GM21576 (cell line): ENCODE results near the gene CACNA2D3.

Experiments used
- ATAC-seq: cut with Tn5 transposase; IDR thresholded peaks from one replicate; pipeline ENCODE4 v1.9.1; 2021; ENCODE audit warnings: mild to moderate bottlenecking, moderate library complexity; ENCODE audit not compliant: unreplicated experiment

The CACNA2D3 gene

GRCh38 chr3:54213907-54214306, 91.6 kb downstream of the CACNA2D3 start:
- no peak for ATAC-seq

GRCh38 chr3:54214845-54215244, 92.5 kb downstream of the CACNA2D3 start:
- ATAC-seq = no peak

- ATAC-seq = no peak
Measured at GRCh38 chr3:54215521-54215920, 93.2 kb downstream of the CACNA2D3 start.

GRCh38 chr3:54217828-54218227, 95.5 kb downstream of the CACNA2D3 start:
- no peak for ATAC-seq

GRCh38 chr3:54222316-54222715, 100.0 kb downstream of the CACNA2D3 start:
- no peak for ATAC-seq

- ATAC-seq = no peak
Measured at GRCh38 chr3:54223063-54223462, 100.7 kb downstream of the CACNA2D3 start.

- no peak for ATAC-seq
Measured at GRCh38 chr3:54225841-54226528, 103.6 kb downstream of the CACNA2D3 start.

DNA sequence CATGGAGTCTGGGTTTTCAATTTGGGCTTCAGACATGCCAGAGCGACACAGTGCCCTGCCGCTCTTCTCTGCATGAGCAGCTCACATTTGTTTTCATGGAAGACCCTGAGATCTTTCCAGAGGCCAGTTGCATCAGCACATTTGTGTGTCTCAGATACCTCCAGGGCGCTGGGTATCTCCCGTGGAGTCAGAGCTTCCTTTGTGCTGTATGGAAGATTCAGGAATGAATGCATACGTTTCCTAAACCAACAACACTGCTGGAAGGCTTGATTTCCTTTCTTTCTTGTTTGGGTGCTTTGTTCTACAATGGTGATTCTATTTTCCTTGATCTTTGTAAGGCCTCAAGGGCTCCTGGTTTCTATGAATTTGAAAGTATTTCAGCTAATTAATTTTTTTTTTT, 106.5 kb downstream of the CACNA2D3 start:
- ATAC-seq = no peak

GRCh38 chr3:54232618-54233017, 110.3 kb downstream of the CACNA2D3 start:
- no peak for ATAC-seq

DNA sequence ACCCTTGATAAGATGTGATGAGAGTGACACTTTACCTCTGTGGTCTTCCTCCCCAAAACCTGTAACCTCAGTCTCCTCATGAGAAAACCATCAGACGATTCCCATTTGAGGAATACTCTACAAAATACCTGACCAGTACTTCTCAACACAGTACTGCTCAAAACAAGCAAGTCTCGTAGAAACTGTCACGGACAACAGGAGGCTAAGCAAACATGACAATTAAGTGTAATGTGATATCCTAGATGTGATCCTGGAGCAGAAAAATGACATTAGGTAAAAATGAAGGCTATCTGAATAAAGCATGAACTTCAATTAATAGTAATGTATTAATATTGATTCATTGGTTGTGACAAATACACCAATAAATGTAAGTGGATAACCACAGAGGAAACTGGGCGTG, 113.6 kb downstream of the CACNA2D3 start:
- ATAC-seq = no peak

DNA sequence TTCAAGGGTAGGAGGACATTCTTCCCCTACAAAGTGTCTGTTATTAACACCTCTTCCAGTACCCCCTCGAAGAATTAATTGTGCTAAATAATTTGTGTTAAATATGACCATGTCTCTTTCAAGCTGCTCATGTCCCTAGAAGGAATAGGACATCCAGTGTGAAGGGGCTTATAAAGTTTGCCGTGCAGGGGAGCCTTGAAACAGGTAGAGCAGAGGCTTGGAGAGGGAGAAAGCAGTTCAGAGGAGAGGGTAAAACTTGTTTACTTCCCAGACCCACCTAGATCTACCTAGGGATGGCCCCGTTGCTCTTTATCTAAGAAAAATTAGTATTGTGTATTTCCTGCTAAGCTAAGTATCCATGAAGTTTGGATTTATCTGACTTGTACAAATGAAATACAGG, 114.8 kb downstream of the CACNA2D3 start:
- no peak for ATAC-seq

- no peak for ATAC-seq
Measured at GRCh38 chr3:54237788-54238502, 115.6 kb downstream of the CACNA2D3 start.

GRCh38 chr3:54240309-54240708, 118.0 kb downstream of the CACNA2D3 start:
- ATAC-seq = no peak

DNA sequence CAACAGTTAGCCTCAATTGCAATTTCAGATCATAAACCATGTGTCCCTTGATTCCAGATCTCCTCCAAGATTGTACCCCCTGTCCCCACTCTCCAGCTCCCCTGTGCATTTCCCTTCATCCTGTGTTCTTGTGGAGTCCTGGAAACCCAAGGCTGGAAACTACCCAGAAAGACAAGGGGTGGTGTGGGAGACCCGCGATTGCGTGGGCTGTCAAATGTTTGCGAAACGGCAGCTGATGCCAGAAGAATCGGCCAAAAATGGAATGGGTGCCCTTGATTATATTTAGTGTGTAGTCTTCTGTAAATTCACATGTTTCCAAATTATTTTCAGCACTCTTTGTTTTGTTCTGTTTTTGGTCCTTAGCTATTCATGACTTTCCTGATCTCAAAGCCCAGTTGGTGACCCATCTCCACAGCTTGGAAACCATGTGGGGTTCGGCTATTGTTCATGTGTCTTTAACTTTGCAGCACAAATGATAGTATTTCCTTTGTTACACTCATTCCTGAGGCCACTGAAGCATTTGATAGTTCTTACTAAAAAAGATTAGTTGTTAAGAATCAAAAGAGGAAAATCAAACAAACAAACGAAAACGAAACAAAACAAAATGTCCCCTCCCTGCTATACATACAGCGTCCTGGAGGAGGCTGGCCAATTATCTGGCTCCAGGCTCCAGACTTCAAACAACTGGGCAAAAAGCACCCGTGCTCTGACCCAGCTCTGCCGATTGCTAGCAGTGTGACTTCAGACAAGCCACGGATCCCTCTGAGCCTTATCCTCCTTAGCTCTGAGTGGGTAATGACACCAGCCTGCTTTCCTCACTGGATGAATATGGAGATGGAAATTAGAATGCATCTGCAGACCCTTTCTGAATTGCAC, 120.9 kb downstream of the CACNA2D3 start:
- ATAC-seq = no peak

DNA sequence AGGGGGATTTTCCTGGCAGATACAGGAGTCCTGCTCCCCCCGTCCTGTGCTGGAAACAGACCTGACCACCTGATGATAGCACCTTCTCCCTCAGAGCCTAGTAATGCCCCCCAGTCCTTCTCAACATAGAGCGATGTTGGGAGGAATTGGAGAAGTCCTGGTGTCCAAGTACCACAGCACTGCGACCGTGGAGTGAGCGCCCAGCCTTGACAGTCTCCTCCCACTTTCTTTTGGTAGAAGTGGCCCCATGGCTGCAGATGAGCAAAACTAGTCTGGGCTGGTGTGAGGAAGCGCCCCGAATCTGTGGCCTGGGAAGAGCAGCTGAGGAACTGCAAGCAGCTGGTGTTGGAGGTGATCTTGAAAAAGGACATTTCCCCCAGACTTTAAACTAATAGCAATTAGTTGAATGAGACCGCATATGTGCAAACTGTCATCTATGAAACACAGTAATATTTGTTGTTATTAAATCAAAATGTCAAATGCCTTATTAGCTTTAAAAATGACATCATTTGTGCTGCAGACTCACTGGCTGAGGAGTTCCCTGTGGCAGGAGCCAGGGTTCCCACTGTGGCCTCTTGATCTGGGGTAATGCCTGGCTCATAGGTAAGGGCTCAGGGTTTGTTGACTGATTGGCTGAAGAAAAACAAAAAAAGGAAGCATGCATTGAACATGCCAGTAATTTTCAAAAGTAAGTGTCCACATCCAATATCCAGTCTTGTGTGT, 121.8 kb downstream of the CACNA2D3 start:
- no peak for ATAC-seq

GRCh38 chr3:54251705-54252104, 129.4 kb downstream of the CACNA2D3 start:
- ATAC-seq = no peak

DNA sequence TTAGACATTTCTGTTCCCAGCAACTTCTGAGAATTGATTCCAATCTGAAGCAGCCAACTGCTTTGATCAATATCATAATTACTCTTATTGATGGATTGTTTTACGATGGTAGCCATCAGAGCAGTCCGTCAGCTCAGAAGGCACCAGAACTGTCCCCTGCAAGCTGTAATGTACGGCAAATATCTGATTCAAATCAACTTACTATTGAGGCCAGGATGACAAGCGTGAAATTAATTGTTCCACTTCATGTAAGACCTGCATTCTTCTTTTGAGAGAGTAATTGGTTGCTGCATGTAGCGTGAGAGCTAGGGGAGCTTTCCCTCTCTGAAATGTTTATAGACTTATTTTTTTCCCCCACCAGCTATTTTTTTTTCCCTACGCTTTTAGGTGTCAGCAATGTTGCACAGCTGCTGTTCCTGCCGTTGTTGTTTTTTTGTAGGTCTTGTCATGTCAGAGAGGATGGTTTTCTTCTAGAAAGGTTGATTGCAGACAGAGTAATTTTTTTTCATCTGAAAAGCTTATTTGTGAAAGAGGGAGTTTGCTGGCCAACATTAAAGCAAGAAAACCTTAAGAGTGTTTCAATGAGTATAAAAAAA, 134.9 kb downstream of the CACNA2D3 start:
- ATAC-seq = no peak

DNA sequence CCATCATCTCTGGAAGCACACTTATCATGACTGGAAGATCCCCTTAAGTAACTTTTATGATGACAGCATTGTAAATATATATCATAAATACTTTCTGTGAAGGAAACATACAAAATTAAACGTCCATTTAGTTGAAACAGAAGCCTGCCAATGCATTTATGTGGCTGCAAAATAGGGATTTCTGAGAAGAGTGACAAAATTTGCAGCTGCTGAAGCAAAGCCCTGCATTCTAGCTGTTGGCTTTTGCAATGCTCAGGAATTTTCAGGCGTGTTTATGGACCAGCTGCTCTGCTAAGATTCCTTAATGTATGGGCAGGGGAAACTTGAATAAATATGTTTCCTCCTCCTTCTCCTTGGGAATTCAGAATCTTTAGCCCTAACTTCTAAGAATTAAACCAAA, 137.3 kb downstream of the CACNA2D3 start:
- ATAC-seq = no peak

- ATAC-seq = no peak
Measured at GRCh38 chr3:54261141-54261540, 138.8 kb downstream of the CACNA2D3 start.

GRCh38 chr3:54262541-54262940, 140.2 kb downstream of the CACNA2D3 start:
- ATAC-seq = no peak

DNA sequence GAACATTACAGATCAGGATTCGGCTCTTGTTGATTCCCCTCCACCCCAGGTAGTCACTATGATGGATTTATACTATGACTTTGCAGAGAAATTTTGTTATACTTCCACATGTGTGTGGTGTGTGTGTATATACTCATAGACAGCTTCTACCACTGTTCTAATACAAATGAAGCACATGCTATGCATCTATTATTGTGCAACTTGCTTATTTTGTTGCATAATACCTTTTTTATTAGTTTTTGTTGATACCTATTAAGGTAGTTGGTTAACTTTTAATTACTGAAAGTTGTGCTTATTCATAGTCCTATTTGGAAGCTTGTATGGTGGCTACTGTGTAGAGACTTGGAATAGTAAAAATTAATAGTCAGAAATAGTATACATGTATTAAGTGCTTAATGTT, 140.6 kb downstream of the CACNA2D3 start:
- no peak for ATAC-seq
